ENCODE results near the gene GALNT9. TPM values are rescaled to one million over a fixed set of nuclear protein-coding genes. Genes with fewer than 3 reads are reported as not detected.

Gene GALNT9
- total RNA-seq, 2 donors from 2014 or later = 0.14 to 1.0 TPM

- 81% methylated on average over 12 of the region's 19 CpGs for WGBS
- DNase-seq (ENCODE audit: low spot score) = no peak
- Histone ChIP-seq H3K36me3 (no peaks in the 10 kb centered on the region), H3K4me3 (no peak overlapping the region), H3K9me3 (no peaks in the 10 kb centered on the region), H3K27me3 (replicated peaks; ENCODE audit: insufficient read depth) (peaks cover 13% of the 10 kb centered on the region), H3K27ac (no peak overlapping the region), H3K4me1 (replicated peaks) (no peaks in the 10 kb centered on the region)
- no peak for TF ChIP-seq POLR2AphosphoS5 (IDR thresholded peaks at IDR 0.05)
- no peak for TF ChIP-seq CTCF (IDR thresholded peaks at IDR 0.05)
- no peak for TF ChIP-seq POLR2A (IDR thresholded peaks at IDR 0.05)
- intact Hi-C loops (cut with DNase I) = no loop called here
Measured at GRCh38 chr12:132318618-132319033, 10.8 kb downstream of the GALNT9 start.

- Histone ChIP-seq H3K27ac (no peak overlapping the region), H3K36me3 (no peaks in the 10 kb centered on the region), H3K4me1 (replicated peaks) (no peaks in the 10 kb centered on the region), H3K27me3 (replicated peaks; ENCODE audit: insufficient read depth) (peaks cover 13% of the 10 kb centered on the region), H3K9me3 (no peaks in the 10 kb centered on the region), H3K4me3 (no peak overlapping the region)
- intact Hi-C loops (cut with DNase I) = no loop called here
- DNase-seq (ENCODE audit: low spot score) = no peak
- TF ChIP-seq POLR2A (IDR thresholded peaks at IDR 0.05) (no peak), POLR2AphosphoS5 (IDR thresholded peaks at IDR 0.05) (no peak), CTCF (IDR thresholded peaks at IDR 0.05) (no peak)
- WGBS = 92% methylated on average over 10 of the region's 10 CpGs
Measured at GRCh38 chr12:132318135-132318534, 11.3 kb downstream of the GALNT9 start.

DNA sequence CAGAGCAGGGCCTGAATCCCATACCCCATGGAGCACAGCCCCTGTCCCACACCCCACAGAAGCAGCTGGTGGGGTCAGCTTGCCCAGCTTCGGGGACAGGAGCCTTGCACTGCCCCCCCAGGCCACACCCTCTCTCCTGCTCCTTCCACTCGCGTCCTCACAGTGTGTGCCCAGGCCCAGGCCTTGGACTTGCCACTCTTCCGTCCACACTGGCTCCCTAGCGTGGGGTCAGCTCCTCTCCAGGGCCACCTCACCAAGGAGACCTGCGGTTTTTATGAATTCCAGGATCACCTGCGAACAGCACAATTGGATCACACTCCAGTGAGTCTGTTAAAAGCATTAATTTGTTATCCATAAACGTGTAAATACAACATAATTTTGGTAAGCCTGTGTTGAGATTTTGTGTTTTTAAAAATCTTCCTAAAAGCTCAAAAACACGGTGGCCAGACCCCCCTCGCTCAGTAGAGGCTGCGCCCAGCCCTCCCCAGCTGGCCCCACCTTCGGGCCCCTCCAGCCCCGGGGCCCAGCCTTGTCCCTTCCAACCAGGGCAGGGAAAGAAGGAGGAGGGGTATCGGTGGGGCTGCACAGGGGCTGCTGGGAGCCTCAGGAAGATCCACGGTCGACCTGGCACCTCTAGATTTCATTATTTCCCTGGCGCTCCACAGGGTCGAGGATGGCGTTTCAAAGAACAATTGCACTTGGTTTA, 12.0 kb downstream of the GALNT9 start:
- Histone ChIP-seq H3K4me1 (replicated peaks) (no peaks in the 10 kb centered on the region), H3K27ac (no peak overlapping the region), H3K4me3 (no peak overlapping the region), H3K36me3 (no peaks in the 10 kb centered on the region), H3K27me3 (replicated peaks; ENCODE audit: insufficient read depth) (peaks cover 13% of the 10 kb centered on the region), H3K9me3 (no peaks in the 10 kb centered on the region)
- WGBS = 73% methylated on average over 19 of the region's 19 CpGs
- intact Hi-C loops (cut with DNase I) = no loop called here
- DNase-seq (ENCODE audit: low spot score) = no peak
- TF ChIP-seq CTCF (IDR thresholded peaks at IDR 0.05) = no peak
- TF ChIP-seq POLR2AphosphoS5 (IDR thresholded peaks at IDR 0.05) = no peak
- no peak for TF ChIP-seq POLR2A (IDR thresholded peaks at IDR 0.05)

- H3K9me3 ChIP-seq = no peaks in the 10 kb centered on the region
- TF ChIP-seq POLR2A (IDR thresholded peaks at IDR 0.05) (no peak), POLR2AphosphoS5 (IDR thresholded peaks at IDR 0.05) (no peak), CTCF (IDR thresholded peaks at IDR 0.05) (no peak)
- H3K4me1 ChIP-seq (replicated peaks) = no peaks in the 10 kb centered on the region
- intact Hi-C loops (cut with DNase I) = no loop called here
- no peak overlapping the region for H3K4me3 ChIP-seq
- no peak overlapping the region for H3K27ac ChIP-seq
- no peak for DNase-seq (ENCODE audit: low spot score)
- WGBS = 73% methylated on average over 17 of the region's 17 CpGs
- no peaks in the 10 kb centered on the region for H3K36me3 ChIP-seq
- H3K27me3 ChIP-seq (replicated peaks; ENCODE audit: insufficient read depth) = peaks cover 10% of the 10 kb centered on the region
Measured at GRCh38 chr12:132316497-132317232, 12.7 kb downstream of the GALNT9 start.

Data from prostate gland (tissue), 2 donors.